K562 (cell line): ENCODE data around the gene PSMA7. TPM values are rescaled to one million over a fixed set of nuclear protein-coding genes. Genes with fewer than 3 reads are reported as not detected.

Experiments
- ETS2 ChIP-seq: IDR thresholded peaks from 2 replicates; pipeline ENCODE4 v1.6.1; 2016; ENCODE audit warnings: borderline replicate concordance, missing genetic modification characterization, mild to moderate bottlenecking, moderate library complexity, missing compliant biosample characterization; ENCODE audit not compliant: poor library complexity, severe bottlenecking
- HMBOX1 ChIP-seq: sonication (generic); IDR thresholded peaks from 2 replicates; pipeline ENCODE4 v1.6.1; 2016
- HNRNPL ChIP-seq: fragments of 200-400 bp; formaldehyde crosslinking; IDR thresholded peaks from 2 replicates; pipeline ENCODE4 v1.6.1; 2017; ENCODE audit warnings: low read depth, mild to moderate bottlenecking, low read length
- POU5F1 ChIP-seq: fragments of 150-350 bp; IDR thresholded peaks from 2 replicates; pipeline ENCODE4 v1.6.1; 2014; ENCODE audit warnings: borderline replicate concordance, low read length, low read depth, mild to moderate bottlenecking; ENCODE audit not compliant: partially characterized antibody
- SOX6 ChIP-seq: fragments of 450-650 bp; IDR thresholded peaks from 2 replicates; pipeline ENCODE4 v1.6.1; 2014; ENCODE audit warnings: mild to moderate bottlenecking
- TCF7 ChIP-seq: sonication (generic); IDR thresholded peaks from 2 replicates; pipeline ENCODE4 v1.6.1; 2016; ENCODE audit warnings: antibody characterized with exemption, borderline replicate concordance
- TEAD4 ChIP-seq, 2 experiments: sonication (generic) in 1 of 2; formaldehyde crosslinking in 1 of 2; IDR thresholded peaks; 2 replicates each; pipeline versions ENCODE4 v1.6.1 to v1.8.0; 2012 to 2022; ENCODE audit warnings: borderline replicate concordance in 1 of 2, inconsistent platforms in 1 of 2, low read length in 1 of 2, mild to moderate bottlenecking in 1 of 2, missing genetic modification reagents in 1 of 2
- ZFP36 ChIP-seq: fragments of 150-350 bp; IDR thresholded peaks from 2 replicates; pipeline ENCODE4 v1.6.1; 2018; ENCODE audit warnings: low read length, low read depth; ENCODE audit not compliant: partially characterized antibody
- ZNF3 ChIP-seq: fragments of 250-450 bp; sonication (Bioruptor Pico); IDR thresholded peaks from 2 replicates; pipeline ENCODE4 v1.5.0; 2021; ENCODE audit warnings: mild to moderate bottlenecking, moderate library complexity
- ZNF444 ChIP-seq: fragments of 250-450 bp; sonication (Bioruptor Pico); IDR thresholded peaks from 2 replicates; pipeline ENCODE4 v1.4.0; 2020; ENCODE audit warnings: mild to moderate bottlenecking, moderate library complexity
- polyA plus RNA-seq, 8 experiments: library from polyadenylated mRNA; depleted of rRNA in 4 of 8; stranded (reverse) in 5 of 8; unstranded in 3 of 8; fragments of >200 nt; fragmentation: Nextera tagmentation in 2 of 8; fragmentation: Illumina TruSeq in 1 of 8; extraction: Ambion mirVana in 2 of 8; extraction: Trizol in 1 of 8; gene quantifications; 2 replicates each; pipeline versions ENCODE4 v1.2.1 to v1.2.3, GENCODE V29; 2011 to 2014; ENCODE audit warnings: inconsistent platforms in 1 of 8, missing spikeins in 1 of 8
- total RNA-seq, 7 experiments: library from RNA; depleted of rRNA in 6 of 7; stranded (reverse); fragments of >200 nt in 6 of 7; fragmentation: Illumina TruSeq in 2 of 7; extraction: Trizol in 2 of 7; gene quantifications; 2 replicates each; pipeline versions ENCODE4 v1.2.1 to v1.2.3, GENCODE V29; 2011 to 2021; ENCODE audit warnings: low replicate concordance in 1 of 7
- TF ChIP-seq, protein P1 (sequence below), 2 experiments: fragments of 450-650 bp; IDR thresholded peaks; 2 replicates each; pipeline ENCODE4 v1.6.1; 2016; ENCODE audit warnings: mild to moderate bottlenecking in 2 of 2, borderline replicate concordance in 1 of 2, low read depth in 1 of 2, moderate library complexity in 1 of 2
- TF ChIP-seq, protein P2 (sequence below), 2 experiments: fragments of 450-650 bp; IDR thresholded peaks; 2 replicates each; pipeline ENCODE4 v1.6.1; 2018; ENCODE audit warnings: mild to moderate bottlenecking in 2 of 2, low read depth in 1 of 2; ENCODE audit not compliant: partially characterized antibody in 2 of 2

PSMA7 gene
- total and polyA plus RNA-seq, 9 of the 15 experiments (the other 6 are each of a cell fraction or from before 2014, with no cell fraction given): 257 to 510 (median 393) TPM

GRCh38 chr20:62088258-62089127 lies 54.7 kb downstream of the PSMA7 start (continued):
- TF ChIP-seq HNRNPL: no peak
- no peak for TF ChIP-seq POU5F1
- TF ChIP-seq, protein P1, sequence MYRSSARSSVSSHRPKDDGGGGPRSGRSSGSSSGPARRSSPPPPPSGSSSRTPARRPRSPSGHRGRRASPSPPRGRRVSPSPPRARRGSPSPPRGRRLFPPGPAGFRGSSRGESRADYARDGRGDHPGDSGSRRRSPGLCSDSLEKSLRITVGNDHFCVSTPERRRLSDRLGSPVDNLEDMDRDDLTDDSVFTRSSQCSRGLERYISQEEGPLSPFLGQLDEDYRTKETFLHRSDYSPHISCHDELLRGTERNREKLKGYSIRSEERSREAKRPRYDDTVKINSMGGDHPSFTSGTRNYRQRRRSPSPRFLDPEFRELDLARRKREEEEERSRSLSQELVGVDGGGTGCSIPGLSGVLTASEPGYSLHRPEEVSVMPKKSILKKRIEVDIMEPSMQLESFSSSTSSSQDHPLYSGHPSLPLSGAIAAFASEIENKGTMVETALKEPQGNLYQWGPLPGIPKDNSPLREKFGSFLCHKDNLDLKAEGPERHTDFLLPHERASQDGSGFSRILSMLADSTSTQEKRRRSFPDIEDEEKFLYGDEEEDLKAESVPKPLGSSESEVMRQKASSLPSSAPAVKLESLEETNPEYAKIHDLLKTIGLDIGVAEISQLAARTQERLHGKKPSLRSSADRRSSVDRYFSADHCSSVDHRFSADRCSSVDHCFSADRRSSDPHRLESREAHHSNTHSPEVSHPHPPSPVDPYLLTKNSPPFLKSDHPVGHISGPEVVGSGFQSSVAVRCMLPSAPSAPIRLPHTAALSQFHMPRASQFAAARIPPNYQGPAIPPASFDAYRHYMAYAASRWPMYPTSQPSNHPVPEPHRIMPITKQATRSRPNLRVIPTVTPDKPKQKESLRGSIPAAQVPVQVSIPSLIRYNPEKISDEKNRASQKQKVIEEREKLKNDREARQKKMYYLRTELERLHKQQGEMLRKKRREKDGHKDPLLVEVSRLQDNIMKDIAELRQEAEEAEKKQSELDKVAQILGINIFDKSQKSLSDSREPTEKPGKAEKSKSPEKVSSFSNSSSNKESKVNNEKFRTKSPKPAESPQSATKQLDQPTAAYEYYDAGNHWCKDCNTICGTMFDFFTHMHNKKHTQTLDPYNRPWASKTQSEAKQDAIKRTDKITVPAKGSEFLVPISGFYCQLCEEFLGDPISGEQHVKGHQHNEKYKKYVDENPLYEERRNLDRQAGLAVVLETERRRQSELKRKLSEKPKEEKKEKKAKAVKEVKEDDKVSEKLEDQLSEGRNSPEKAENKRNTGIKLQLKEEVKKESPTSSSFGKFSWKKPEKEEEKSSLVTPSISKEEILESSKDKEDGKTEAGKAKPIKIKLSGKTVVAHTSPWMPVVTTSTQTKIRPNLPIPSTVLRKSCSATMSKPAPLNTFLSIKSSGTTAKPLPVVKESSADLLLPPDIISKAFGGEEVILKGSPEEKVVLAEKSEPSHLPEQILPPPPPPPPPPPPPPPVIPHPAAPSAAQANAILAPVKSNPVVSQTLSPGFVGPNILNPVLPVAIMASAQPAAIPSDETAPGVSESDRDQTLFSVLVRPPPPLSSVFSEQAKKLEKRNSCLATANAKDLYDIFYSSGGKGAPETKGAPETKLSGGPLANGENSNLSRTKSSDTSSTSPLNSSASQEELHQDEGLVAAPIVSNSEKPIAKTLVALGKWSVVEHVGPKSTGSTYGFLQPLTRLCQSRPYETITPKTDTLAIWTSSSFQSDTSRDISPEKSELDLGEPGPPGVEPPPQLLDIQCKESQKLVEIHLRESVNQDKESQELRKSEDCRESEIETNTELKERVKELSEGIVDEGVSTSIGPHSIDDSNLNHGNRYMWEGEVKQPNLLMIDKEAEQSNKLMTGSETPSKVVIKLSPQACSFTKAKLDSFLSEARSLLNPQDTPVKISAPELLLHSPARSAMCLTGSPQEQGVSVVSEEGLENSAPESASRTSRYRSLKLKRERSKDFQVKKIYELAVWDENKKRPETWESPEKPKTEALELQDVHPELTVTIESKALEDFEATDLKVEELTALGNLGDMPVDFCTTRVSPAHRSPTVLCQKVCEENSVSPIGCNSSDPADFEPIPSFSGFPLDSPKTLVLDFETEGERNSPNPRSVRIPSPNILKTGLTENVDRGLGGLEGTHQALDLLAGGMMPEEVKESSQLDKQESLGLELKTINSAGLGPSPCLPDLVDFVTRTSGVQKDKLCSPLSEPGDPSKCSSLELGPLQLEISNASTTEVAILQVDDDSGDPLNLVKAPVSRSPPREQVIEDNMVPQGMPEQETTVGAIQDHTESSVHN (IDR thresholded peaks at IDR 0.05; ENCODE audit: borderline replicate concordance in 1 of 2, low read depth in 1 of 2): peak in 1 of 2 experiments; percentile 98; a peak in 2 of 4 replicates
- TF ChIP-seq ZNF444 (CRISPR knock-in tag): no peak
- TF ChIP-seq ZFP36: no peak
- TF ChIP-seq ETS2: no peak
- peak; percentile 81 for TF ChIP-seq SOX6
- TF ChIP-seq TCF7: no peak
- no peak for TF ChIP-seq ZNF3 (CRISPR knock-in tag)
- TF ChIP-seq, protein P2, sequence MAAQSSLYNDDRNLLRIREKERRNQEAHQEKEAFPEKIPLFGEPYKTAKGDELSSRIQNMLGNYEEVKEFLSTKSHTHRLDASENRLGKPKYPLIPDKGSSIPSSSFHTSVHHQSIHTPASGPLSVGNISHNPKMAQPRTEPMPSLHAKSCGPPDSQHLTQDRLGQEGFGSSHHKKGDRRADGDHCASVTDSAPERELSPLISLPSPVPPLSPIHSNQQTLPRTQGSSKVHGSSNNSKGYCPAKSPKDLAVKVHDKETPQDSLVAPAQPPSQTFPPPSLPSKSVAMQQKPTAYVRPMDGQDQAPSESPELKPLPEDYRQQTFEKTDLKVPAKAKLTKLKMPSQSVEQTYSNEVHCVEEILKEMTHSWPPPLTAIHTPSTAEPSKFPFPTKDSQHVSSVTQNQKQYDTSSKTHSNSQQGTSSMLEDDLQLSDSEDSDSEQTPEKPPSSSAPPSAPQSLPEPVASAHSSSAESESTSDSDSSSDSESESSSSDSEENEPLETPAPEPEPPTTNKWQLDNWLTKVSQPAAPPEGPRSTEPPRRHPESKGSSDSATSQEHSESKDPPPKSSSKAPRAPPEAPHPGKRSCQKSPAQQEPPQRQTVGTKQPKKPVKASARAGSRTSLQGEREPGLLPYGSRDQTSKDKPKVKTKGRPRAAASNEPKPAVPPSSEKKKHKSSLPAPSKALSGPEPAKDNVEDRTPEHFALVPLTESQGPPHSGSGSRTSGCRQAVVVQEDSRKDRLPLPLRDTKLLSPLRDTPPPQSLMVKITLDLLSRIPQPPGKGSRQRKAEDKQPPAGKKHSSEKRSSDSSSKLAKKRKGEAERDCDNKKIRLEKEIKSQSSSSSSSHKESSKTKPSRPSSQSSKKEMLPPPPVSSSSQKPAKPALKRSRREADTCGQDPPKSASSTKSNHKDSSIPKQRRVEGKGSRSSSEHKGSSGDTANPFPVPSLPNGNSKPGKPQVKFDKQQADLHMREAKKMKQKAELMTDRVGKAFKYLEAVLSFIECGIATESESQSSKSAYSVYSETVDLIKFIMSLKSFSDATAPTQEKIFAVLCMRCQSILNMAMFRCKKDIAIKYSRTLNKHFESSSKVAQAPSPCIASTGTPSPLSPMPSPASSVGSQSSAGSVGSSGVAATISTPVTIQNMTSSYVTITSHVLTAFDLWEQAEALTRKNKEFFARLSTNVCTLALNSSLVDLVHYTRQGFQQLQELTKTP (IDR thresholded peaks at IDR 0.05; ENCODE audit: low read depth in 1 of 2, partially characterized antibody in 2 of 2): peak in 1 of 2 experiments; percentile 46
- TF ChIP-seq HMBOX1: no peak
- 0 out of 2 replicates have a peak, but pooled peaks have one; percentile 46 for TF ChIP-seq TEAD4 (IDR thresholded peaks at IDR 0.05; ENCODE audit: low read length)
- TF ChIP-seq TEAD4 (CRISPR knock-in tag; IDR thresholded peaks at IDR 0.05; ENCODE audit: borderline replicate concordance): no peak
